HepG2 (cell line): Measurements from ENCODE around the gene CCDC191. TPM values are rescaled to one million over a fixed set of nuclear protein-coding genes. Genes with fewer than 3 reads are reported as not detected.
A peak's percentile ranks its signal among the peaks of the same experiment; 100 is the strongest.

ENCODE experiments used
- AGO1 ChIP-seq: fragments of 200-400 bp; formaldehyde crosslinking; IDR thresholded peaks from 2 replicates; pipeline ENCODE4 v1.6.1; 2017; ENCODE audit warnings: mild to moderate bottlenecking, low read depth, low read length, moderate library complexity; ENCODE audit not compliant: poor library complexity, severe bottlenecking
- FOXA1 ChIP-seq, 2 experiments: fragments of 450-650 bp in 1 of 2; sonication (generic) in 1 of 2; formaldehyde crosslinking in 1 of 2; IDR thresholded peaks; 2 replicates each; pipeline versions ENCODE4 v1.4.0 to v1.6.1; 2016 to 2020; ENCODE audit warnings: missing genetic modification reagents in 1 of 2
- GABPB1 ChIP-seq: IDR thresholded peaks from 2 replicates; pipeline ENCODE4 v1.6.1; 2016; ENCODE audit warnings: mild to moderate bottlenecking, missing genetic modification reagents, moderate library complexity, missing compliant biosample characterization
- HES4 ChIP-seq: sonication (generic); formaldehyde crosslinking; IDR thresholded peaks from 2 replicates; pipeline ENCODE4 v1.9.0; 2021; ENCODE audit warnings: mild to moderate bottlenecking, missing genetic modification reagents, borderline replicate concordance
- ISL2 ChIP-seq: sonication (generic); formaldehyde crosslinking; IDR thresholded peaks from 2 replicates; pipeline ENCODE4 v1.5.0; 2020; ENCODE audit warnings: missing genetic modification reagents
- KLF9 ChIP-seq: IDR thresholded peaks from 2 replicates; pipeline ENCODE4 v1.6.1; 2016; ENCODE audit warnings: low read depth
- MTA1 ChIP-seq: sonication (generic); formaldehyde crosslinking; IDR thresholded peaks from 2 replicates; pipeline ENCODE4 v1.4.0; 2020; ENCODE audit warnings: missing genetic modification reagents, mild to moderate bottlenecking, borderline replicate concordance
- PAWR ChIP-seq: sonication (generic); formaldehyde crosslinking; IDR thresholded peaks from 2 replicates; pipeline ENCODE4 v1.4.0; 2020; ENCODE audit warnings: missing genetic modification reagents, mild to moderate bottlenecking, borderline replicate concordance
- PHF21A ChIP-seq: sonication (generic); formaldehyde crosslinking; IDR thresholded peaks from 2 replicates; pipeline ENCODE4 v1.5.0; 2020; ENCODE audit warnings: mild to moderate bottlenecking, missing genetic modification reagents
- RCOR2 ChIP-seq: IDR thresholded peaks from 2 replicates; pipeline ENCODE4 v1.6.1; 2016; ENCODE audit warnings: missing biosample characterization, missing genetic modification reagents
- SCMH1 ChIP-seq: sonication (generic); formaldehyde crosslinking; IDR thresholded peaks from 2 replicates; pipeline ENCODE4 v1.9.0; 2021; ENCODE audit warnings: missing genetic modification reagents, mild to moderate bottlenecking, borderline replicate concordance
- SKI ChIP-seq: fragments of 450-650 bp; IDR thresholded peaks from one replicate; pipeline ENCODE4 v1.6.1; 2018; ENCODE audit warnings: mild to moderate bottlenecking; ENCODE audit not compliant: partially characterized antibody
- SMARCC2 ChIP-seq: fragments of 450-650 bp; IDR thresholded peaks from 2 replicates; pipeline ENCODE4 v1.6.1; 2017; ENCODE audit warnings: antibody characterized with exemption, mild to moderate bottlenecking
- SOX6 ChIP-seq, 2 experiments: fragments of 450-650 bp in 1 of 2; sonication (generic) in 1 of 2; formaldehyde crosslinking in 1 of 2; IDR thresholded peaks; 2 replicates each; pipeline versions ENCODE4 v1.4.0 to v1.6.1; 2017 to 2020; ENCODE audit warnings: antibody characterized with exemption in 1 of 2, mild to moderate bottlenecking in 1 of 2, missing genetic modification reagents in 1 of 2
- SP140L ChIP-seq: sonication (generic); formaldehyde crosslinking; IDR thresholded peaks from 2 replicates; pipeline ENCODE4 v1.4.0; 2020; ENCODE audit warnings: missing genetic modification reagents, borderline replicate concordance
- SP5 ChIP-seq: IDR thresholded peaks from 2 replicates; pipeline ENCODE4 v1.6.1; 2016; ENCODE audit warnings: low read depth, borderline replicate concordance
- ZNF282 ChIP-seq: fragments of 450-650 bp; IDR thresholded peaks from 2 replicates; pipeline ENCODE4 v1.6.1; 2018; ENCODE audit not compliant: partially characterized antibody
- ZNF430 ChIP-seq: sonication (generic); formaldehyde crosslinking; IDR thresholded peaks from 2 replicates; pipeline ENCODE4 v1.9.0; 2021; ENCODE audit warnings: mild to moderate bottlenecking, missing genetic modification reagents
- ZNF451 ChIP-seq: sonication (generic); formaldehyde crosslinking; IDR thresholded peaks from 2 replicates; pipeline ENCODE4 v1.5.0; 2020; ENCODE audit warnings: mild to moderate bottlenecking, missing genetic modification reagents
- ZNF547 ChIP-seq: sonication (generic); formaldehyde crosslinking; IDR thresholded peaks from 2 replicates; pipeline ENCODE4 v1.5.1; 2020; ENCODE audit warnings: mild to moderate bottlenecking, missing genetic modification reagents
- ZNF550 ChIP-seq: sonication (generic); formaldehyde crosslinking; IDR thresholded peaks from 2 replicates; pipeline ENCODE4 v1.4.0; 2020; ENCODE audit warnings: mild to moderate bottlenecking, missing genetic modification reagents, borderline replicate concordance
- ZNF563 ChIP-seq: sonication (generic); formaldehyde crosslinking; IDR thresholded peaks from 2 replicates; pipeline ENCODE4 v1.8.0; 2022; ENCODE audit warnings: mild to moderate bottlenecking, moderate library complexity, missing genetic modification reagents
- polyA plus RNA-seq, 8 experiments: library from polyadenylated mRNA; depleted of rRNA in 3 of 8; stranded (reverse) in 7 of 8; unstranded in 1 of 8; fragments of >200 nt; fragmentation: Illumina TruSeq in 4 of 8; extraction: Trizol in 4 of 8; gene quantifications; 2 replicates each; pipeline versions ENCODE4 v1.2.1 to v1.2.3, GENCODE V29; 2011 to 2016; ENCODE audit warnings: low read depth in 4 of 8, missing spikeins in 1 of 8, mixed read lengths in 1 of 8; ENCODE audit not compliant: insufficient read depth in 1 of 8
- total RNA-seq, 5 experiments: library from RNA; depleted of rRNA; stranded (reverse); fragments of >200 nt; fragmentation: Illumina TruSeq; extraction: Trizol; gene quantifications; 2 replicates each; pipeline ENCODE4 v1.2.3, GENCODE V29; 2016; ENCODE audit warnings: low read depth in 1 of 5
- TF ChIP-seq, protein P1 (sequence below): sonication (generic); formaldehyde crosslinking; IDR thresholded peaks from 2 replicates; pipeline ENCODE4 v1.4.0; 2020; ENCODE audit warnings: missing genetic modification reagents
- TF ChIP-seq, protein P2 (sequence below): sonication (generic); formaldehyde crosslinking; IDR thresholded peaks from 2 replicates; pipeline ENCODE4 v1.5.0; 2020; ENCODE audit warnings: missing genetic modification reagents
- TF ChIP-seq, protein P3 (sequence below): sonication (generic); formaldehyde crosslinking; IDR thresholded peaks from 2 replicates; pipeline ENCODE4 v1.8.1; 2023; ENCODE audit warnings: mild to moderate bottlenecking, missing genetic modification reagents
- TF ChIP-seq, protein P4 (sequence below): conservative IDR thresholded peaks from 2 replicates; pipeline ENCODE4 v1.6.1; 2018; ENCODE audit warnings: missing genetic modification reagents

Gene CCDC191
- total and polyA plus RNA-seq, 2 of the 13 experiments (the other 11 are each of a cell fraction or from before 2014, with no cell fraction given), result 0.91 to 1.4 TPM

DNA sequence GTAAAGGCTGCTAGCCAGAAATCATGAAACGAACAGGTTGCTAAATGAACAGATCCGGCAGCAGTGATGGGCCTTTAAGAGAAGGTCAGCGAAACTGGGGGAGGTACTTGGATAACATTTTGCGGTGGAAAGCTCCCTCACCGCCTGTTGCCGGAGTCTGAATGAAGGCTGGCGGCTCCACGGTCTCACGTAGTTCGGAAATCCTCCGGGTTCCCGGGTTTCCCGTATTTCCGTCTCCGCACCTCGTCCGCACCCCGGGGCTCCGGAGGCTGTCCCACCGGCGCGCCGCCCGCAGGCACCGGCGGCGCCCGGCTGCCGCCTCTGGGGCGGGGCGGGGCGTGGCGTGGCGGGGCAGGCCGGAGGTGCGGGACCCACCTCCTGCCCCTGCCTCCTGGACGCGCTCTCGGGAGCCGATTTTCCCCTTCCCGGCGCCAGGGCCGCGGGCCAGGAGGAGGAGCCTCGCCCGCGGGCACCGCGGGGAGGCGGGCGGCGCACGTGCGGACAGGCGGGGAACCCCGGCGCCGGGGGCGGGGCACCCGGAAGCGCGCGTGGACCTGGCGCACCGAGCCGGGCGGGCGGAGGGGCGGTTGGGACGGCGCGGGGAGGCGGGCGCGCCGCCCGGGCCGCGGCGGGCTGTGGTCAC, 108.8 kb downstream of the CCDC191 start, which contains the start of gene ZDHHC23 (continued):
- TF ChIP-seq, protein P1, sequence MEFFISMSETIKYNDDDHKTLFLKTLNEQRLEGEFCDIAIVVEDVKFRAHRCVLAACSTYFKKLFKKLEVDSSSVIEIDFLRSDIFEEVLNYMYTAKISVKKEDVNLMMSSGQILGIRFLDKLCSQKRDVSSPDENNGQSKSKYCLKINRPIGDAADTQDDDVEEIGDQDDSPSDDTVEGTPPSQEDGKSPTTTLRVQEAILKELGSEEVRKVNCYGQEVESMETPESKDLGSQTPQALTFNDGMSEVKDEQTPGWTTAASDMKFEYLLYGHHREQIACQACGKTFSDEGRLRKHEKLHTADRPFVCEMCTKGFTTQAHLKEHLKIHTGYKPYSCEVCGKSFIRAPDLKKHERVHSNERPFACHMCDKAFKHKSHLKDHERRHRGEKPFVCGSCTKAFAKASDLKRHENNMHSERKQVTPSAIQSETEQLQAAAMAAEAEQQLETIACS, result no peak
- TF ChIP-seq PHF21A (CRISPR knock-in tag) (peak; percentile 22; the same call in 1 of the 2 replicates), ZNF547 (CRISPR knock-in tag) (no peak), ZNF550 (CRISPR knock-in tag) (no peak), KLF9 (no peak), SCMH1 (CRISPR knock-in tag) (no peak), RCOR2 (CRISPR knock-in tag) (no peak), SMARCC2 (no peak), SKI (no peak), ZNF563 (CRISPR knock-in tag) (peak; percentile 46; the same call in 1 of the 2 replicates), SOX6 (IDR thresholded peaks at IDR 0.05) (no peak), SOX6 (CRISPR knock-in tag; IDR thresholded peaks at IDR 0.05) (no peak), FOXA1 (IDR thresholded peaks at IDR 0.05) (no peak), FOXA1 (CRISPR knock-in tag; IDR thresholded peaks at IDR 0.05) (no peak), AGO1 (no peak), HES4 (no peak), ISL2 (CRISPR knock-in tag) (no peak), PAWR (CRISPR knock-in tag) (no peak), MTA1 (CRISPR knock-in tag) (no peak), SP5 (CRISPR knock-in tag) (no peak), ZNF282 (no peak), GABPB1 (CRISPR knock-in tag) (0 out of 2 replicates have a peak, but pooled peaks have one; percentile 28), ZNF451 (no peak), ZNF430 (CRISPR knock-in tag) (0 out of 2 replicates have a peak, but pooled peaks have one; percentile 8), SP140L (CRISPR knock-in tag) (no peak)
- TF ChIP-seq, protein P2, sequence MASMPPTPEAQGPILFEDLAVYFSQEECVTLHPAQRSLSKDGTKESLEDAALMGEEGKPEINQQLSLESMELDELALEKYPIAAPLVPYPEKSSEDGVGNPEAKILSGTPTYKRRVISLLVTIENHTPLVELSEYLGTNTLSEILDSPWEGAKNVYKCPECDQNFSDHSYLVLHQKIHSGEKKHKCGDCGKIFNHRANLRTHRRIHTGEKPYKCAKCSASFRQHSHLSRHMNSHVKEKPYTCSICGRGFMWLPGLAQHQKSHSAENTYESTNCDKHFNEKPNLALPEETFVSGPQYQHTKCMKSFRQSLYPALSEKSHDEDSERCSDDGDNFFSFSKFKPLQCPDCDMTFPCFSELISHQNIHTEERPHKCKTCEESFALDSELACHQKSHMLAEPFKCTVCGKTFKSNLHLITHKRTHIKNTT (CRISPR knock-in tag), result no peak
- TF ChIP-seq, protein P3, sequence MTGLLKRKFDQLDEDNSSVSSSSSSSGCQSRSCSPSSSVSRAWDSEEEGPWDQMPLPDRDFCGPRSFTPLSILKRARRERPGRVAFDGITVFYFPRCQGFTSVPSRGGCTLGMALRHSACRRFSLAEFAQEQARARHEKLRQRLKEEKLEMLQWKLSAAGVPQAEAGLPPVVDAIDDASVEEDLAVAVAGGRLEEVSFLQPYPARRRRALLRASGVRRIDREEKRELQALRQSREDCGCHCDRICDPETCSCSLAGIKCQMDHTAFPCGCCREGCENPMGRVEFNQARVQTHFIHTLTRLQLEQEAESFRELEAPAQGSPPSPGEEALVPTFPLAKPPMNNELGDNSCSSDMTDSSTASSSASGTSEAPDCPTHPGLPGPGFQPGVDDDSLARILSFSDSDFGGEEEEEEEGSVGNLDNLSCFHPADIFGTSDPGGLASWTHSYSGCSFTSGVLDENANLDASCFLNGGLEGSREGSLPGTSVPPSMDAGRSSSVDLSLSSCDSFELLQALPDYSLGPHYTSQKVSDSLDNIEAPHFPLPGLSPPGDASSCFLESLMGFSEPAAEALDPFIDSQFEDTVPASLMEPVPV (CRISPR knock-in tag), result no peak
- TF ChIP-seq, protein P4, sequence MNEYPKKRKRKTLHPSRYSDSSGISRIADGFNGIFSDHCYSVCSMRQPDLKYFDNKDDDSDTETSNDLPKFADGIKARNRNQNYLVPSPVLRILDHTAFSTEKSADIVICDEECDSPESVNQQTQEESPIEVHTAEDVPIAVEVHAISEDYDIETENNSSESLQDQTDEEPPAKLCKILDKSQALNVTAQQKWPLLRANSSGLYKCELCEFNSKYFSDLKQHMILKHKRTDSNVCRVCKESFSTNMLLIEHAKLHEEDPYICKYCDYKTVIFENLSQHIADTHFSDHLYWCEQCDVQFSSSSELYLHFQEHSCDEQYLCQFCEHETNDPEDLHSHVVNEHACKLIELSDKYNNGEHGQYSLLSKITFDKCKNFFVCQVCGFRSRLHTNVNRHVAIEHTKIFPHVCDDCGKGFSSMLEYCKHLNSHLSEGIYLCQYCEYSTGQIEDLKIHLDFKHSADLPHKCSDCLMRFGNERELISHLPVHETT (CRISPR knock-in tag), result no peak
